ENCODE results near the gene RPS6KA1. TPM values are rescaled to one million over a fixed set of nuclear protein-coding genes. Genes with fewer than 3 reads are reported as not detected.

The RPS6KA1 gene
- total and polyA plus RNA-seq, 10 of the 15 experiments (the other 5 are each of a cell fraction or from before 2014, with no cell fraction given), result 5.0 to 136 (median 91.5) TPM

DNA sequence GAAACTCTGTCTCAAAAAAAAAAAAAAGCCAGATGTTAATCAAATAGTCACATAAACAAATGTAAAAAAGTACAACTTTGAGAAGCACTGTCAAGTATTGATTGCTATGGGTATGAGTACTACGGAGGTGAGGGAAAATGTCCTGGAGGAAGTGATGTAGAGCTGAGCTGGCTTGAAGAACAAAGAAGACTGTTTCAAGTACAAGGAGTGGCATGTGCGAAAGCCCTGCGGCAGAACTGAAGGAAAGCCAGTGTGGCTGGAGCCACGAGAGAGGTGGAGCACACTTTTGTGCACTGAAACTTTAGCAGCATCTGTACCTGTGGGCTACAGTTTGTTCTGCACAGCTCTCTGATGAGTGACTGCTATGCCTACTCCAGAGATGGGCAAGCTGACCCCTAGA lies 5.4 kb upstream of the RPS6KA1 start:
- Histone ChIP-seq H3K4me2 (ENCODE audit: control insufficient read depth, insufficient read depth) (no peak overlapping the region), H4K20me1 (ENCODE audit: control insufficient read depth, insufficient read depth) (no peaks in the 10 kb centered on the region), H3K36me3 (ENCODE audit: control insufficient read depth in 2 of 2, insufficient read depth in 2 of 2, low read length in 1 of 2) (no peaks in the 10 kb centered on the region), H3K79me2 (ENCODE audit: control insufficient read depth, insufficient read depth, low read length) (no peaks in the 10 kb centered on the region), H2AFZ (ENCODE audit: control insufficient read depth, low read depth, low read length) (no peak overlapping the region), H3K4me3 (no peak overlapping the region), H3K4me1 (ENCODE audit: control insufficient read depth, insufficient read depth, low read length) (peaks cover 10% of the 10 kb centered on the region; the same call in 1 of the 2 replicates), H3K27me3 (replicated peaks in 1 of 2; ENCODE audit: control insufficient read depth in 2 of 2, insufficient read depth in 2 of 2, low read length in 1 of 2) (no peaks in the 10 kb centered on the region), H3K9ac (ENCODE audit: control insufficient read depth, insufficient read depth, low read length) (no peak overlapping the region), H3K27ac (ENCODE audit: control insufficient read depth, insufficient read depth) (no peak overlapping the region), H3K9me3 (replicated peaks; ENCODE audit: control insufficient read depth, insufficient read depth, low read length) (no peaks in the 10 kb centered on the region)
- in situ Hi-C loops (cut with MboI), result no loop called here
- intact Hi-C loops (cut with micrococcal nuclease; ENCODE audit: unreplicated experiment), result no loop called here
- BruUV-seq (replicated peaks), result no TSS peak
- TF ChIP-seq MYB (IDR thresholded peaks at IDR 0.05; ENCODE audit: borderline replicate concordance, low read depth, low read length) (no peak), CHD1 (IDR thresholded peaks at IDR 0.05; ENCODE audit: low read depth, low read length) (no peak), WRNIP1 (IDR thresholded peaks at IDR 0.05; ENCODE audit: borderline replicate concordance, low read depth, low read length) (no peak), YY1 (IDR thresholded peaks at IDR 0.05; ENCODE audit: low read depth, low read length) (no peak), NFYB (IDR thresholded peaks at IDR 0.05; ENCODE audit: insufficient read depth, low read depth, low read length) (no peak)
- ChIA-PET POLR2A (interaction anchor here (1.1 to 1.8 kb wide), 4 partner anchors 11 to 24 kb away, joined by 3 to 13 read pairs (median 6); no protein-coding TSS in a partner anchor), SMC1A (ENCODE audit: uncharacterized antibody, unreplicated experiment) (interaction anchor here (0.7 to 4.2 kb wide), 3 partner anchors 15 to 74 kb away, joined by 3 to 21 read pairs (median 3); no protein-coding TSS in a partner anchor), RAD21 (ENCODE audit: unreplicated experiment) (interaction anchor here (0.7 kb wide), 1 partner anchor 1252 kb away, joined by 3 read pairs; no protein-coding TSS in a partner anchor), CTCF (interaction anchor here (0.7 to 3.5 kb wide), 4 partner anchors 9 to 266 kb away, joined by 3 to 19 read pairs (median 4); no protein-coding TSS in a partner anchor)
- FAIRE-seq (no peak), DNase-seq (ENCODE audit: low read depth, low spot score) (no peak), ATAC-seq (no peak)
- 61% methylated on average over 4 of the region's 4 CpGs for WGBS (ENCODE audit: insufficient coverage, insufficient replicate concordance, low lambda C conversion rate, missing lambda C conversion rate)

- no peak overlapping the region for H3K9ac ChIP-seq (ENCODE audit: control insufficient read depth, insufficient read depth, low read length)
- H3K4me1 ChIP-seq (ENCODE audit: control insufficient read depth, insufficient read depth, low read length), result peaks cover 2% of the 10 kb centered on the region; the same call in 1 of the 2 replicates
- RAD21 ChIA-PET (ENCODE audit: unreplicated experiment), result interaction anchor here (1.5 to 5.6 kb wide), 2 partner anchors 12 to 26 kb away, joined by 6 to 43 read pairs; no protein-coding TSS in a partner anchor
- in situ Hi-C loops (cut with MboI), result no loop called here
- no TSS peak for BruUV-seq (replicated peaks)
- ATAC-seq (no peak), DNase-seq (ENCODE audit: low read depth, low spot score) (no peak), FAIRE-seq (no peak)
- intact Hi-C loops (cut with micrococcal nuclease; ENCODE audit: unreplicated experiment), result no loop called here
- CTCF ChIA-PET, result interaction anchor here (1.2 to 7.1 kb wide), 2 partner anchors 11 to 14 kb away, joined by 4 to 90 read pairs; no protein-coding TSS in a partner anchor
- H3K9me3 ChIP-seq (replicated peaks; ENCODE audit: control insufficient read depth, insufficient read depth, low read length), result no peaks in the 10 kb centered on the region
- no peak overlapping the region for H3K4me2 ChIP-seq (ENCODE audit: control insufficient read depth, insufficient read depth)
- 67% methylated on average over 5 of the region's 5 CpGs for WGBS (ENCODE audit: insufficient coverage, insufficient replicate concordance, low lambda C conversion rate, missing lambda C conversion rate)
- peaks cover 11% of the 10 kb centered on the region for H3K79me2 ChIP-seq (ENCODE audit: control insufficient read depth, insufficient read depth, low read length)
- H3K4me3 ChIP-seq, result no peak overlapping the region
- SMC1A ChIA-PET (ENCODE audit: uncharacterized antibody, unreplicated experiment), result interaction anchor here (0.6 to 1.3 kb wide), 2 partner anchors 73 to 288 kb away, joined by 3 to 4 read pairs; no protein-coding TSS in a partner anchor
- no peak overlapping the region for H3K27ac ChIP-seq (ENCODE audit: control insufficient read depth, insufficient read depth)
- H4K20me1 ChIP-seq (ENCODE audit: control insufficient read depth, insufficient read depth), result no peaks in the 10 kb centered on the region
- POLR2A ChIA-PET, result interaction anchor here (1.3 to 1.8 kb wide), 2 partner anchors 9 to 12 kb away, joined by 4 to 7 read pairs; no protein-coding TSS in a partner anchor
- no peaks in the 10 kb centered on the region for H3K36me3 ChIP-seq (ENCODE audit: control insufficient read depth in 2 of 2, insufficient read depth in 2 of 2, low read length in 1 of 2)
- H2AFZ ChIP-seq (ENCODE audit: control insufficient read depth, low read depth, low read length), result no peak overlapping the region
- H3K27me3 ChIP-seq (replicated peaks in 1 of 2; ENCODE audit: control insufficient read depth in 2 of 2, insufficient read depth in 2 of 2, low read length in 1 of 2), result no peaks in the 10 kb centered on the region
- TF ChIP-seq NR2F1 (conservative IDR thresholded peaks at IDR 0.05) (no peak), EP300 (IDR thresholded peaks at IDR 0.05; ENCODE audit: borderline replicate concordance in 1 of 2, control insufficient read depth in 1 of 2, low read depth in 2 of 2, low read length in 2 of 2) (no peak), KLF5 (IDR thresholded peaks at IDR 0.05; ENCODE audit: partially characterized antibody) (no peak), WRNIP1 (IDR thresholded peaks at IDR 0.05; ENCODE audit: borderline replicate concordance, low read depth, low read length) (no peak), EZH2 (IDR thresholded peaks at IDR 0.05; ENCODE audit: borderline replicate concordance, control insufficient read depth, low read depth, low read length) (no peak), ELK1 (IDR thresholded peaks at IDR 0.05; ENCODE audit: low read depth, low read length) (no peak), MTA2 (IDR thresholded peaks at IDR 0.05; ENCODE audit: low read depth) (no peak), BRCA1 (IDR thresholded peaks at IDR 0.05; ENCODE audit: low read depth, low read length) (no peak), NKRF (conservative IDR thresholded peaks at IDR 0.05) (no peak)
These were observed 3.3 kb upstream of the RPS6KA1 start for GRCh38 chr1:26526287-26526686.
